Coronary artery (tissue), 2 donors: ENCODE measurements around the gene ZNF592.

Experiments used
- DNase-seq: peaks from one replicate; pipeline ENCODE4 v3.0.0-alpha.2; 2017; ENCODE audit warnings: low spot score
- H3K27ac ChIP-seq, 2 donors: fragments of 200-600 bp; sonication (generic); one replicate each; pipeline ENCODE4 v1.5.1; 2016 to 2019
- H3K4me3 ChIP-seq: fragments of 200-600 bp; sonication (generic); 2 replicates; pipeline ENCODE4 v1.5.1; 2016; ENCODE audit warnings: mild to moderate bottlenecking, moderate library complexity
- CTCF ChIP-seq: fragments of 200-600 bp; sonication (generic); IDR thresholded peaks from one replicate; pipeline ENCODE4 v1.5.1; 2019; ENCODE audit warnings: antibody characterized with exemption

The ZNF592 gene

GRCh38 chr15:84819791-84820190 lies 71.4 kb downstream of the ZNF592 start:
- TF ChIP-seq CTCF = no peak
- peak overlapping the region; percentile 96 to 99 for H3K27ac ChIP-seq
- peak overlapping the region; percentile 71 for H3K4me3 ChIP-seq
- DNase-seq = no peak

- no peak for DNase-seq
- H3K4me3 ChIP-seq = no peak overlapping the region
- TF ChIP-seq CTCF = no peak
- H3K27ac ChIP-seq = peak overlapping the region; percentile 39 to 40
Measured at GRCh38 chr15:84821501-84822021, 73.2 kb downstream of the ZNF592 start.

DNA sequence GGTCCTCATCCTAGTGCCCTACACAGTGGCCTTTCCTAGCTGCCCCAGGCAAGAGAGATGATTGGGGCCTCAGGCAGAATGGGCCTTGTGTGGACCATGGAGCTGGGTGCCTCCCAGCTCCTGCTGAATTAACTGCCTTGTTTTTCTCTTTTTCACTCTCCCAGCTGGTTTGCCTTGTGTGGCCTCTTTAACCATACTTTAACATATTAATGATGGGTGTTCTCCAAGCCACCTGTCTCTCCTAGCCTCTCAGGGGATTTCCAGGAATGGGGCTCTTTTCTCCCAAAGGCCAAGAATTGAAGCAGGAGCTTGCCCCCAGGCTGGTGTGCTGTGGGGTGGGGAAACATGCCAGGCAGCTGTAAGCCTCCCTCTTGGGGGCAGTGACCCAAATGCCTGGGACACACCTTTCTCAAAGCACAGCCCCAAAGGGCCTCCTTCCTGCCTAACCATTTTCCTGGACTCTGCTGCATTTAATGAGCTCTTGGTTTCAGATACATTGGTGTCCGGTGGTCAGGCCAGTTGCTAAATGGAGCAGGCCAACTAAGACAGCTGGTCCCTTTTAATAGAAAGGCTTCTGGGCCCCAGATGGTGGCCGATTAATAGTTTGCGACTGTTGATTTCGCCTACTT lies 74.4 kb downstream of the ZNF592 start:
- no peak for TF ChIP-seq CTCF
- no peak overlapping the region for H3K4me3 ChIP-seq
- peak overlapping the region; percentile 39 to 40 for H3K27ac ChIP-seq
- DNase-seq = peak; percentile 24

GRCh38 chr15:84823282-84823878 lies 75.0 kb downstream of the ZNF592 start:
- no peak for TF ChIP-seq CTCF
- H3K27ac ChIP-seq = peak overlapping the region; percentile 31 to 52
- peak; percentile 33 for DNase-seq
- no peak overlapping the region for H3K4me3 ChIP-seq

DNA sequence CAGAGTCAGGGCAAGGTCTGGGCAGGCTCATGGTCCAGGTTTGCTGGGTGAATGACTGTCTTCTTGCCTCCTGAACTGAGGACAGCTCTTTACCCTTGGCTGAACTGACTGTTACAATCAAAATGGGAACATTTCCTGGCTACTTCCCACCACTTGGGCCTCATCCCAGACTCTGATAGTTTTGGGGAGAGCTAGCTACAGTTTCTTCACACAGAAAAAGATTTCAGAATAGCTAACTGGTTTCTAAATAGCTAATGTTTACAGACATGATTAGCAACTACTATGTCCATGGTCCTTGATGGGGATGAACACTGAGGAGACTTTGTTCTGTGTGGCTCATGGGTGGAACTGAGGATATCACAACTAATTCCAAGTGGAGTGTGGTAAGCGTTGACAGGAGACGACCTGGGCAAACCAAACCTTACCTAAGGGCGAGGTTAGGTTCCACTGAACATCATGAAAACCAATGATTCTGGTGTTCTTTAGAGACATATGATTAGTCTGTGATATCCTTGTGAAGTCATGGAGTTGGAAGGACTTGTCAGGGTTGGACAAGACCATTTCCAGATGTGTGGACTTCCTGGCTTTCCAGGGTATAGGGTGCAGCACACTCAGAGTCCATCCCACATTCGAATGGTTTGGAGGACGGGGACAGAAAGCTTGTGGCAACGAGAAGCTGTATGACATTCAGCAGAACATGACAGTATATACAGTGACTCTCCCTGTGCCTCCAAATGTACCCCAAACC lies 76.0 kb downstream of the ZNF592 start:
- no peak overlapping the region for H3K4me3 ChIP-seq
- peak overlapping the region; percentile 52 to 79 for H3K27ac ChIP-seq
- DNase-seq = no peak
- no peak for TF ChIP-seq CTCF

GRCh38 chr15:84826369-84826823 lies 78.0 kb downstream of the ZNF592 start:
- no peak overlapping the region for H3K4me3 ChIP-seq
- TF ChIP-seq CTCF = no peak
- H3K27ac ChIP-seq = peak overlapping the region; percentile 18 to 79
- DNase-seq = no peak
